GM12801 (cell line): ENCODE data around the gene OR10A3.

Source experiments
- CTCF ChIP-seq: IDR thresholded peaks from one replicate; pipeline ENCODE4 v1.5.1; 2011; ENCODE audit warnings: control low read depth; ENCODE audit not compliant: insufficient read length; ENCODE audit errors: extremely low read depth

The OR10A3 gene

GRCh38 chr11:7907121-7907520, 34.4 kb downstream of the OR10A3 start:
- TF ChIP-seq CTCF = no peak

- TF ChIP-seq CTCF = no peak
Observed at GRCh38 chr11:7906481-7906880, 35.0 kb downstream of the OR10A3 start.

- TF ChIP-seq CTCF = no peak
Observed at GRCh38 chr11:7905961-7906429, 35.5 kb downstream of the OR10A3 start.

GRCh38 chr11:7905549-7905948, 36.0 kb downstream of the OR10A3 start:
- TF ChIP-seq CTCF = no peak

- no peak for TF ChIP-seq CTCF
Observed at GRCh38 chr11:7904917-7905316, 36.6 kb downstream of the OR10A3 start.

GRCh38 chr11:7903940-7904339, 37.6 kb downstream of the OR10A3 start:
- TF ChIP-seq CTCF = no peak

GRCh38 chr11:7901319-7901854, 40.1 kb downstream of the OR10A3 start:
- no peak for TF ChIP-seq CTCF
